ENCODE measurements around the gene CDK18.
"Not testable (repeated sequence)": the region's sequence is repeated elsewhere in the genome, so short reads cannot be mapped to it uniquely, and the experiment has no call there.

Gene CDK18

GRCh38 chr1:205473966-205474365 is 30.5 kb upstream of the CDK18 start:
- no peak for TF ChIP-seq CTCF (IDR thresholded peaks at IDR 0.05; ENCODE audit: low read depth, low read length)
- no peak overlapping the region for H3K4me3 ChIP-seq (replicated peaks in 1 of 2; ENCODE audit: low read depth in 2 of 2, low read length in 2 of 2)
- DNase-seq (ENCODE audit: low read depth in 2 of 2) = no peak

GRCh38 chr1:205474571-205474970 is 29.9 kb upstream of the CDK18 start:
- DNase-seq (ENCODE audit: low read depth in 2 of 2) = no peak
- no peak overlapping the region for H3K4me3 ChIP-seq (replicated peaks in 1 of 2; ENCODE audit: low read depth in 2 of 2, low read length in 2 of 2)
- no peak for TF ChIP-seq CTCF (IDR thresholded peaks at IDR 0.05; ENCODE audit: low read depth, low read length)

GRCh38 chr1:205475855-205476254 is 28.6 kb upstream of the CDK18 start:
- TF ChIP-seq CTCF (IDR thresholded peaks at IDR 0.05; ENCODE audit: low read depth, low read length) = no peak
- no peak for DNase-seq (ENCODE audit: low read depth in 2 of 2)

GRCh38 chr1:205476648-205477047 is 27.8 kb upstream of the CDK18 start:
- no peak for DNase-seq (ENCODE audit: low read depth in 2 of 2)
- H3K4me3 ChIP-seq (replicated peaks in 1 of 2; ENCODE audit: low read depth in 2 of 2, low read length in 2 of 2) = no peak overlapping the region
- no peak for TF ChIP-seq CTCF (IDR thresholded peaks at IDR 0.05; ENCODE audit: low read depth, low read length)

More at GRCh38 chr1:205475855-205476254, 28.6 kb upstream of the CDK18 start:
- H3K4me3 ChIP-seq (replicated peaks in 1 of 2; ENCODE audit: low read depth in 2 of 2, low read length in 2 of 2) = no peak overlapping the region

- no peak overlapping the region for H3K4me3 ChIP-seq (replicated peaks in 1 of 2; ENCODE audit: low read depth in 2 of 2, low read length in 2 of 2)
- no peak for DNase-seq (ENCODE audit: low read depth in 2 of 2)
- TF ChIP-seq CTCF (IDR thresholded peaks at IDR 0.05; ENCODE audit: low read depth, low read length) = no peak
Observed at GRCh38 chr1:205477121-205477758, 27.2 kb upstream of the CDK18 start.

- peak; percentile 35 to 81 for DNase-seq (ENCODE audit: low read depth in 2 of 2)
- TF ChIP-seq CTCF (IDR thresholded peaks at IDR 0.05; ENCODE audit: low read depth, low read length) = no peak
Observed at GRCh38 chr1:205477759-205478247, 26.7 kb upstream of the CDK18 start.

GRCh38 chr1:205478985-205479384 is 25.5 kb upstream of the CDK18 start:
- DNase-seq (ENCODE audit: low read depth in 2 of 2); H3K4me3 ChIP-seq (replicated peaks in 1 of 2; ENCODE audit: low read depth in 2 of 2, low read length in 2 of 2): not testable (repeated sequence)

More at GRCh38 chr1:205477759-205478247, 26.7 kb upstream of the CDK18 start:
- no peak overlapping the region for H3K4me3 ChIP-seq (replicated peaks in 1 of 2; ENCODE audit: low read depth in 2 of 2, low read length in 2 of 2)
